ENCODE data around the gene PDE1C.

Gene PDE1C

GRCh38 chr7:31962246-31962645 is 108.0 kb downstream of the PDE1C start:
- peaks cover 8% of the 10 kb centered on the region; the same call in 1 of the 2 replicates for H3K9me3 ChIP-seq (ENCODE audit: control insufficient read depth, insufficient read depth, low read depth, low read length)
- H3K36me3 ChIP-seq (ENCODE audit: control insufficient read depth, insufficient read depth, low read length): no peaks in the 10 kb centered on the region
- H3K4me1 ChIP-seq (ENCODE audit: control insufficient read depth, insufficient read depth, low read length): peaks cover 4% of the 10 kb centered on the region; the same call in 1 of the 2 replicates
- H3K9ac ChIP-seq (ENCODE audit: low read length): no peak overlapping the region
- H3K4me3 ChIP-seq (ENCODE audit: low read depth, low read length): no peak overlapping the region
- H3K27me3 ChIP-seq (ENCODE audit: control insufficient read depth, insufficient read depth, low read length): no peaks in the 10 kb centered on the region
- H3K27ac ChIP-seq (ENCODE audit: low read depth, low read length): no peak overlapping the region

- no peaks in the 10 kb centered on the region; the same call in 1 of the 2 replicates for H3K9me3 ChIP-seq (ENCODE audit: control insufficient read depth, insufficient read depth, low read depth, low read length)
- H3K27me3 ChIP-seq (ENCODE audit: control insufficient read depth, insufficient read depth, low read length): no peaks in the 10 kb centered on the region
- H3K4me3 ChIP-seq (ENCODE audit: low read depth, low read length): no peak overlapping the region
- H3K27ac ChIP-seq (ENCODE audit: low read depth, low read length): no peak overlapping the region
- H3K9ac ChIP-seq (ENCODE audit: low read length): no peak overlapping the region
- H3K4me1 ChIP-seq (ENCODE audit: control insufficient read depth, insufficient read depth, low read length): 0 out of 2 replicates have a peak, but pooled peaks cover 5% of the 10 kb centered on the region
- H3K36me3 ChIP-seq (ENCODE audit: control insufficient read depth, insufficient read depth, low read length): no peaks in the 10 kb centered on the region
Observed at GRCh38 chr7:31958226-31958625, 112.0 kb downstream of the PDE1C start.

- 0 out of 2 replicates have a peak, but pooled peaks cover 5% of the 10 kb centered on the region for H3K4me1 ChIP-seq (ENCODE audit: control insufficient read depth, insufficient read depth, low read length)
- no peak overlapping the region for H3K27ac ChIP-seq (ENCODE audit: low read depth, low read length)
- no peaks in the 10 kb centered on the region for H3K27me3 ChIP-seq (ENCODE audit: control insufficient read depth, insufficient read depth, low read length)
- H3K9me3 ChIP-seq (ENCODE audit: control insufficient read depth, insufficient read depth, low read depth, low read length): no peaks in the 10 kb centered on the region; the same call in 1 of the 2 replicates
- no peak overlapping the region for H3K4me3 ChIP-seq (ENCODE audit: low read depth, low read length)
- H3K36me3 ChIP-seq (ENCODE audit: control insufficient read depth, insufficient read depth, low read length): no peaks in the 10 kb centered on the region
- no peak overlapping the region for H3K9ac ChIP-seq (ENCODE audit: low read length)
Observed at GRCh38 chr7:31957756-31958155, 112.5 kb downstream of the PDE1C start.

- Histone ChIP-seq H3K4me3 (ENCODE audit: low read depth, low read length) (no peak overlapping the region), H3K27me3 (ENCODE audit: control insufficient read depth, insufficient read depth, low read length) (no peaks in the 10 kb centered on the region), H3K36me3 (ENCODE audit: control insufficient read depth, insufficient read depth, low read length) (no peaks in the 10 kb centered on the region), H3K9ac (ENCODE audit: low read length) (no peak overlapping the region), H3K27ac (ENCODE audit: low read depth, low read length) (no peak overlapping the region), H3K9me3 (ENCODE audit: control insufficient read depth, insufficient read depth, low read depth, low read length) (no peaks in the 10 kb centered on the region; the same call in 1 of the 2 replicates), H3K4me1 (ENCODE audit: control insufficient read depth, insufficient read depth, low read length) (0 out of 2 replicates have a peak, but pooled peaks cover 5% of the 10 kb centered on the region)
Observed at GRCh38 chr7:31957090-31957720, 113.0 kb downstream of the PDE1C start.

- no peak overlapping the region for H3K9ac ChIP-seq (ENCODE audit: low read length)
- no peak overlapping the region for H3K27ac ChIP-seq (ENCODE audit: low read depth, low read length)
- H3K4me3 ChIP-seq (ENCODE audit: low read depth, low read length): no peak overlapping the region
- H3K9me3 ChIP-seq (ENCODE audit: control insufficient read depth, insufficient read depth, low read depth, low read length): no peaks in the 10 kb centered on the region
- H3K27me3 ChIP-seq (ENCODE audit: control insufficient read depth, insufficient read depth, low read length): no peaks in the 10 kb centered on the region
- H3K36me3 ChIP-seq (ENCODE audit: control insufficient read depth, insufficient read depth, low read length): no peaks in the 10 kb centered on the region
- 0 out of 2 replicates have a peak, but pooled peaks cover 5% of the 10 kb centered on the region for H3K4me1 ChIP-seq (ENCODE audit: control insufficient read depth, insufficient read depth, low read length)
Observed at GRCh38 chr7:31955641-31956040, 114.6 kb downstream of the PDE1C start.

GRCh38 chr7:31955021-31955420 is 115.2 kb downstream of the PDE1C start:
- H3K27me3 ChIP-seq (ENCODE audit: control insufficient read depth, insufficient read depth, low read length): no peaks in the 10 kb centered on the region
- no peak overlapping the region for H3K27ac ChIP-seq (ENCODE audit: low read depth, low read length)
- no peak overlapping the region for H3K9ac ChIP-seq (ENCODE audit: low read length)
- H3K4me1 ChIP-seq (ENCODE audit: control insufficient read depth, insufficient read depth, low read length): 0 out of 2 replicates have a peak, but pooled peaks cover 5% of the 10 kb centered on the region
- H3K36me3 ChIP-seq (ENCODE audit: control insufficient read depth, insufficient read depth, low read length): no peaks in the 10 kb centered on the region
- H3K4me3 ChIP-seq (ENCODE audit: low read depth, low read length): no peak overlapping the region
- H3K9me3 ChIP-seq (ENCODE audit: control insufficient read depth, insufficient read depth, low read depth, low read length): no peaks in the 10 kb centered on the region

- Histone ChIP-seq H3K9ac (ENCODE audit: low read length) (no peak overlapping the region), H3K4me3 (ENCODE audit: low read depth, low read length) (no peak overlapping the region), H3K9me3 (ENCODE audit: control insufficient read depth, insufficient read depth, low read depth, low read length) (no peaks in the 10 kb centered on the region), H3K4me1 (ENCODE audit: control insufficient read depth, insufficient read depth, low read length) (0 out of 2 replicates have a peak, but pooled peaks cover 5% of the 10 kb centered on the region), H3K27ac (ENCODE audit: low read depth, low read length) (no peak overlapping the region), H3K36me3 (ENCODE audit: control insufficient read depth, insufficient read depth, low read length) (no peaks in the 10 kb centered on the region), H3K27me3 (ENCODE audit: control insufficient read depth, insufficient read depth, low read length) (no peaks in the 10 kb centered on the region)
Observed at GRCh38 chr7:31954500-31954899, 115.7 kb downstream of the PDE1C start.

- Histone ChIP-seq H3K9ac (ENCODE audit: low read length) (no peak overlapping the region), H3K27ac (ENCODE audit: low read depth, low read length) (no peak overlapping the region), H3K4me1 (ENCODE audit: control insufficient read depth, insufficient read depth, low read length) (0 out of 2 replicates have a peak, but pooled peaks cover 5% of the 10 kb centered on the region), H3K36me3 (ENCODE audit: control insufficient read depth, insufficient read depth, low read length) (no peaks in the 10 kb centered on the region), H3K9me3 (ENCODE audit: control insufficient read depth, insufficient read depth, low read depth, low read length) (no peaks in the 10 kb centered on the region), H3K27me3 (ENCODE audit: control insufficient read depth, insufficient read depth, low read length) (no peaks in the 10 kb centered on the region), H3K4me3 (ENCODE audit: low read depth, low read length) (no peak overlapping the region)
Observed at GRCh38 chr7:31953432-31953831, 116.8 kb downstream of the PDE1C start.

- Histone ChIP-seq H3K27me3 (ENCODE audit: control insufficient read depth, insufficient read depth, low read length) (no peaks in the 10 kb centered on the region), H3K4me1 (ENCODE audit: control insufficient read depth, insufficient read depth, low read length) (no peaks in the 10 kb centered on the region), H3K36me3 (ENCODE audit: control insufficient read depth, insufficient read depth, low read length) (no peaks in the 10 kb centered on the region), H3K4me3 (ENCODE audit: low read depth, low read length) (no peak overlapping the region), H3K9ac (ENCODE audit: low read length) (no peak overlapping the region), H3K9me3 (ENCODE audit: control insufficient read depth, insufficient read depth, low read depth, low read length) (peaks cover 17% of the 10 kb centered on the region), H3K27ac (ENCODE audit: low read depth, low read length) (no peak overlapping the region)
Observed at GRCh38 chr7:31950091-31950755, 120.0 kb downstream of the PDE1C start.

GRCh38 chr7:31948029-31948428 is 122.2 kb downstream of the PDE1C start:
- H3K4me1 ChIP-seq (ENCODE audit: control insufficient read depth, insufficient read depth, low read length): no peaks in the 10 kb centered on the region
- H3K27me3 ChIP-seq (ENCODE audit: control insufficient read depth, insufficient read depth, low read length): no peaks in the 10 kb centered on the region
- peaks cover 20% of the 10 kb centered on the region for H3K9me3 ChIP-seq (ENCODE audit: control insufficient read depth, insufficient read depth, low read depth, low read length)
- H3K9ac ChIP-seq (ENCODE audit: low read length): no peak overlapping the region
- no peak overlapping the region for H3K4me3 ChIP-seq (ENCODE audit: low read depth, low read length)
- no peaks in the 10 kb centered on the region for H3K36me3 ChIP-seq (ENCODE audit: control insufficient read depth, insufficient read depth, low read length)
- H3K27ac ChIP-seq (ENCODE audit: low read depth, low read length): no peak overlapping the region

GRCh38 chr7:31940167-31940566 is 130.0 kb downstream of the PDE1C start:
- no peak overlapping the region for H3K4me3 ChIP-seq (ENCODE audit: low read depth, low read length)
- H3K4me1 ChIP-seq (ENCODE audit: control insufficient read depth, insufficient read depth, low read length): peaks cover 8% of the 10 kb centered on the region
- no peaks in the 10 kb centered on the region for H3K36me3 ChIP-seq (ENCODE audit: control insufficient read depth, insufficient read depth, low read length)
- H3K27me3 ChIP-seq (ENCODE audit: control insufficient read depth, insufficient read depth, low read length): no peaks in the 10 kb centered on the region
- H3K9ac ChIP-seq (ENCODE audit: low read length): no peak overlapping the region
- H3K27ac ChIP-seq (ENCODE audit: low read depth, low read length): no peak overlapping the region
- peaks cover 3% of the 10 kb centered on the region; the same call in 1 of the 2 replicates for H3K9me3 ChIP-seq (ENCODE audit: control insufficient read depth, insufficient read depth, low read depth, low read length)

Measured in HUES6 (cell line).